HS-27A (cell line): Measurements from ENCODE around the gene ANKRD40.
"Not testable (repeated sequence)": the region's sequence is repeated elsewhere in the genome, so short reads cannot be mapped to it uniquely, and the experiment has no call there.

Experiments
- DNase-seq: peaks from one replicate; pipeline ENCODE4 v3.0.0-alpha.2; 2012; ENCODE audit warnings: low read depth, missing footprints

ANKRD40 gene

DNA sequence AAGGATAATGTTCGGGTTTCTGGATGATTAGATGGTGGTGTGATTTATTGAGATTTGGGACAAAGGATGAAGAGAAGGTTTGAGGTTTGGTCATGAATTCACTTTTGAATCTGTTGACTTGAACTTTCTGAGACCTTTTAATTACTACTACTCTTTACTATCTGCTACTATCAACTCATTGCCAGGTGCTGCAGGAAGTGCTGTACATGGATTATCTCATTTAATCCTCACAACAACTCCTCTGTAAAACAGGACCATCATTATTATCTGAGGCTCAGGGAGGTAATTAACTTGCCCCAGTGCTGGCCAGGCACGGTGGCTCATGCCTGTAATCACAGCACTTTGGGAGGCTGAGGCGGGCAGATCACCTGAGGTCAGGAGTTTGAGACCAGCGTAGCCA is 2.9 kb upstream of the ANKRD40 start:
- no peak for DNase-seq

DNA sequence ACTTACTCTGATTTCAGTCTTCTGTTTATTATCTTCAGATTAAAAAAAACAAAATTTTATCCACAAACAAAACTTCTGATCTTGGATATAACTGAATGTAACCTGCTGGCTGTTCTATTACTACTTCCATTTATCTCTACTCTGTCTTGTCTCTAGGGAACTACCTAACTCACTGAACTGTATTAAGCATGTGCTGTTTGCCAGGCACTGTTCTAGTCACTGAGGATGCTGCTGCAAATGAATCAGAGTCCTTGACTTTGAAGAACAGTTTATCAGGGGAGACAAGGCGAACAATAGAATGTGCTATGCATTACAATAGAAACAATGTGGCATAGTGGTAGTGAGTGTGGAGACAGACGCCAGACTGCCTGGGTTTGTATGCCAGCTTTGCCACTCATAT is 2.3 kb upstream of the ANKRD40 start:
- no peak for DNase-seq

- DNase-seq: not testable (repeated sequence)
Observed at GRCh38 chr17:50709053-50709452, 1.3 kb upstream of the ANKRD40 start.

GRCh38 chr17:50708050-50709000 is 611 bp upstream of the ANKRD40 start:
- DNase-seq: no peak

DNA sequence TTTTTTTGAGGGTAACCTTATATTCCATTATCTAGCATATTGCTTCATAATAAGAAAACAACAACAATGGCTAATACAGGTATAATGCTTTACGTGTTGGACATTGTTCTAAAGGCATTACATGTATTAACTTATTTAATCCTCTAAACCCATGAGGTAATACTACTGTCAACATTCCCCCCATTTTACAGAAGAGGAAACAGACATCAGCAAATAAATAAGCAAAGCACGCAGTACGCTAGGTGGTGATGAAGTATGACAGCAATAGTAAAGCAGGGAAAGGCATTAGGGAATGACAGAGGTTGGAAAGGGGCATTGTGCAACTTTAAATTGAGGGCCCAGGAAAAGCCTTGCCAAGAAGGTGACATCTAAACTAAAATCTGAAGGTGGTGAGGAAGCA is 4.6 kb downstream of the ANKRD40 start:
- DNase-seq: no peak

DNA sequence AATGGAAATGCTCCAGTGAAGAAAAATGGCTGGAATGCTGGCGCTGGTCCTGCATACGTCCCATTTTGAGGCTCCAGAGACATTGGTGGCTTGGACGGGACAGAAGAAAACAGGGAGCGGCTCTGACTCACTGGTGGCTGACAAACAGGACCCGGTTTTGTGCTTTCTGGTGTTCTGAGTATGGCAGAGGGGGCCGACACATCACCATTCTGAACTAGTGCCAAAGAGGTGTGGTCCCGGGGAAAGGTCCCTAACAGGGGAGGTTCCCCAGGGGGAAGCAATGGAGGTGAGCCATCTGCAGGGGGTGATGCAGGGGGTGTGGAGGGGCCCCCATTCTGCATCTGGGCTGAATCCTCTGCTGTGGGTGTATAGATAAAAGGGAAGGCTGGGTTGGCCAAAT is 8.3 kb downstream of the ANKRD40 start:
- no peak for DNase-seq

GRCh38 chr17:50697663-50698272 is 9.9 kb downstream of the ANKRD40 start:
- DNase-seq: no peak

DNA sequence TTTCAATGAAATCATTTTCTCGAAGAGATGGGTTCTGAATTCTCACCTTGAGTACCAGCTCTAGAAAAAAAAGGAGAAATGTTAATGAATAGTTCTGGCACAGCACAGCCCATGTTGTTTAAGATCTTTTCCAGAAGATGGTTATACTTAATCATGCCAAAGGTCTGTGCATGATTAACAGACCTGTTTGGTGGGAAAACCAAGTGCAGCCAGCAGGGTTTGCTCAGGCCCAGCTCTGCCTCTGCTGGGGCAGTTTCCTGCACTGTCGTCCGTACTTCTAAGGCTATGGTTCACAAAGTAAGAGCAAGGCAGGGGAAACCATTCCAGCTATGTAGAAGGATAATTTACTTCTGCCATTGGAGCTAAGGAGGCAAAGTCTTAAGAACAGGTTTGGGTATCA is 10.7 kb downstream of the ANKRD40 start:
- no peak for DNase-seq

DNA sequence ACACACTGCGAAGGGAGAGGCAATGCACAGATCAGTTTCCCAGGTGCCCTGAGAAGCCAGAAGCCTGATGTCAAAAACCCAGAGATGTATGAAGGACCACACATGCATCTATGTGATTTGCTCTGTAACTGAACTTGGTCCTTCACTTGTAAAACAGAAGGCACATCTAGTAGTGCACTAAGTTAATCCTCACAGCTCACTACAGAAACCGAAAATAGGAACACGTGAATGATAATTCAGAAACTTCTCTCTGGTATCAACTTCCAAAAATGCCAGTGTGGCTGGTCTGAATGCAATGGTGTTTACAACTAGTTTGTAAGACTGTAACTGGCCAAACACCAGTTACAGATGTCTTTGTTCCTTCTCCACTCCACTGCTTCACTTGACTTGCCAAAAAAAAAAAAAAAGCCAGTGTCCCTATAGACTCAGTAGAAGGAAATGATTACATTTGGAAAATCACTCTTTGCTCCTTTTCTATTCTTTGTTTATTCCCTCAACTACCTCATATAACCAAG is 11.3 kb downstream of the ANKRD40 start:
- no peak for DNase-seq

DNA sequence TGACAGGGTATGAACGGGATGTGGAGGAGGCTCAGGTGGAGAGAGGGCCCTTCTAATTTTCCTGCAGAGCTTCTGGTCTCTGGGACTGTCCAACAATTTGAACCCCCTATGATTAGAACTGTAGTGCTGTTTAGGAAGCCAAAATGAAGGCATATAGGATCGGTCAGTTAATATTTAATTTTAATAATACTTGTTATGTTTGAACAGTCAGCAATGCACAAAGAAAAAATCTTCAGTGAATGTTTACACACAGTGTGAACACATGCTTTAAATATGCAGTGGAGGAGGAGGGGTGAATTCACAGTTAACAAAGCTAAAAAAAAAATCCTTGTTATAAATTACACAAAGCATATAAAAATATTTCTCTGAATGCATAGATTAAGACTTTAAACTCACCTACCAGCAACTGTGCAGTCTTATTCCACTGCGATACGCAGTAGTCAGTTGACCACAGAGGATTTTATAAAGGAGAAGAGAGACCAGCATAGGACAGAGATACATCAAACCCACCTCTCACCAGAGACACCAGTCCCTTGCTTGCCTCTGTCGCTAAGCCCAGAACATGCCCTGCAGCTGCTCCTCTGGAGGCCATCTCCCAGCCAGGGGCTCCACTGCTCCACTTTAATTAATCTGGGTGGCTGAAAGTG is 14.6 kb downstream of the ANKRD40 start:
- no peak for DNase-seq

- no peak for DNase-seq
Observed at GRCh38 chr17:50692448-50693035, 15.2 kb downstream of the ANKRD40 start.

GRCh38 chr17:50691550-50692447 is 15.9 kb downstream of the ANKRD40 start:
- no peak for DNase-seq

GRCh38 chr17:50690887-50691549 is 16.7 kb downstream of the ANKRD40 start:
- no peak for DNase-seq

DNA sequence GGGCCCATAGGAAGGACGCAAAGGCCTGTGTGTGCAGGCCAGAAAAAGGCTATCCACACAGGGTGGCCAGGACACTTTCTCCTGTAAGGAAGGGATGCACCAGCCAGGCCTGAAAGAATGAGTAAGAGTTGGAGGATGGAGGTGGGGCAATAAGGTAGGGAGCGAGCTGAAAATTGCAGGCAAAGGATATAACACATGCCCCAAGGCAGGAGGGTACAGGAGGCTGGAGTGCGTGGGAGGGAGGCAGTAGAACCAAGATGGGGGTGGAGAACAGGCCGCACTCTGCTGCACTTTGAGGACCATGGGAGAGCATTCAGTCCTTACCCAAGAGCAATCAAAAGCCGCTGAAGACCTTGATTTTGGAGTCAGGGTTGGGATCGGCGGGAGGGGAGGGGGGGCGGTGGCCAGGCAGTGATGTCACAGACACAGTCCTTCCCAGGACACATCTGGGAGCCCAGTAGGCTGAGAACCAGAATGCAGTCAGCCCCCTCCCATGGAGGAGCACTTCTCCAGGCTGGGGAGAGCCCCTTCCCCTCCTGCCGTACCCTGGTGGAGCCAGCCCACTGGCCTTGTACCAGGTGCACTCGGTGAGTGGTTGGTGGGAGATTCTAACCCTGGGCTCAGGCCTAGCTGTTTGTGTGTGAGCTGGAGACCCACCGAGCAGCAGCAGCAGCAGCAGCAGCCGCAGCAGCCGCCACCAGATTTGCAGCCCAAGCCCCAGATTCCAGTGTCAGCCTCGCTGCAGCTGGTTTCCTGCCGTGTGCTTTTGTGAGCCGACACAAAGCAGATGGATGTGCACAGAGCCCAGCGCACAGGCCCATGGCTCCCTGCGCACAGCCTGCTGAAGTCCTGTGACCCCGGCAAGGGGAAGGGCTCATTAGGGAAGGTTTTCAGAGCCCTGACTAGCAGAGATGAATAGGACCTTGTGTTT is 17.5 kb downstream of the ANKRD40 start:
- no peak for DNase-seq

DNA sequence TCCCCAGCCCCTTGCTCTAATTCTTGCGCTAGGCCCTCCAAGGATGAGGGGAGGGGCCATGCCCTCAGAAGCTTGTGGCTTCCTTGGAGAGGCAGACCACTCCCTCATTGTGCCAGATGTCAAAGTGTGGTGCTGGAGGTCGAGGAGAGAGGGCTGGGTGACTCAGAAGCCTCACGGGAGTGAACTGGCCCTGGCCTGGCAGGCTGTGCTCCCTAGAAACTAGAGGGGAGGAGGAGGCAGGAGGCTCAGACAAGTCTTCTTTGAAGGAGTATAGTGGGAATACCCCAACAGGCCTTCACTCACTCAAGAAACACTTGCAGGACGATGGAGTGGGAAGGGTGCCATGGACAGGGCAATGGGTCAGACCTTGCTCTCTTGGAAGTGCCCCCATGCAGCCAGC is 18.5 kb downstream of the ANKRD40 start:
- no peak for DNase-seq

DNA sequence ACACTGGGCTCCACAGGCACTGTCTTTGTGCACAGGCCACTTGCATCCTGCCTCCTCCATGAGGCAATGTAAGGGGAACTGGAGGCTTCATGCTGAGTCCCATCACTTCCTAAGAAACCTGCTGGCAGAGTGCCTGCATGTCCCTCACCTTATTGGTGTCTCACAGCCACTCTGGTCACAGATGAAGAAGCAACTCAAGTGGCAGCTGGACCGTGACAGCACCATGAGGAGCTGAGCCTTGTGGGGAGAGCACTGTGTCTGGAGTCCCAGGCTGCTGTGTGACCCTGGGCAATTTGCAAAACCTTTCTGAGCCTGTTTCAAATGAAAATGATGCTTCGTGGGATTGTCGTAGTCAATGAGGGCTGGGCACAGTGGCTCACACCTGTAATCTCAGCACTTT is 19.5 kb downstream of the ANKRD40 start:
- no peak for DNase-seq

DNA sequence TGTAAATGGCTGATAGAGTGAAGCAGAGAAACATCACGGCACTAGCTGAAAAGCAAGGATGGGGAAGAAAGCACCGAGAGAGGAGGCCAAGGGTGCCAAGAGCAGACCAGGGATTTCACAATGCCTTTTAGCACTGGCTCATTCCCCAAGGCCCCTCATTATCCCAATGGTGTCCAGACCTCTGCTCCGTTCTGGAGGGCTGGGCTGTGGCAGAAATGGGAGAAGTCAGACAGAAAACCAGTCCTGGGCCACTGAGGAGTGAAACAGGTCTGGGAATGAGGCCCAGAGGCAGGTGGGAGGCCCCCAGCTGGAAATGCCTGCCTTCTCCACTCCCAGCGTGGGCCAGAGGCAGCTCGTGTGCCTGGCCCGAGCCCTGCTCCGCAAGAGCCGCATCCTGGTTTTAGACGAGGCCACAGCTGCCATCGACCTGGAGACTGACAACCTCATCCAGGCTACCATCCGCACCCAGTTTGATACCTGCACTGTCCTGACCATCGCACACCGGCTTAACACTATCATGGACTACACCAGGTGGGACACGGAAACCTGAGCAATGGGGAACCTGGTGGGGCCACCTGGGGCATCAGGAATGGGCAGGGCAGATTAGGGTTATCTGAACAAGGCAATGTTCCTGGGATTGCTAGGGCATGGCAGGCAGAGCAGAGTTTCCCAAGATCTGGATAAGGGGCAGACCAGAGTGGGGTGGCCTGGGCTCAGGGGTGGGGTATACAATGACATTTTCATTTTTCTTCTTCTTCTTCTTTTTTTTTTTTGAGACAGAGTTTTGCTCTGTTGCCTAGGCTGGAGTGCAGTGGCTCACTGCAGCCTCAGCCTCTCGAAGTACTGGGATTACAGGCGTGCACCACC is 20.3 kb downstream of the ANKRD40 start:
- DNase-seq: no peak

DNA sequence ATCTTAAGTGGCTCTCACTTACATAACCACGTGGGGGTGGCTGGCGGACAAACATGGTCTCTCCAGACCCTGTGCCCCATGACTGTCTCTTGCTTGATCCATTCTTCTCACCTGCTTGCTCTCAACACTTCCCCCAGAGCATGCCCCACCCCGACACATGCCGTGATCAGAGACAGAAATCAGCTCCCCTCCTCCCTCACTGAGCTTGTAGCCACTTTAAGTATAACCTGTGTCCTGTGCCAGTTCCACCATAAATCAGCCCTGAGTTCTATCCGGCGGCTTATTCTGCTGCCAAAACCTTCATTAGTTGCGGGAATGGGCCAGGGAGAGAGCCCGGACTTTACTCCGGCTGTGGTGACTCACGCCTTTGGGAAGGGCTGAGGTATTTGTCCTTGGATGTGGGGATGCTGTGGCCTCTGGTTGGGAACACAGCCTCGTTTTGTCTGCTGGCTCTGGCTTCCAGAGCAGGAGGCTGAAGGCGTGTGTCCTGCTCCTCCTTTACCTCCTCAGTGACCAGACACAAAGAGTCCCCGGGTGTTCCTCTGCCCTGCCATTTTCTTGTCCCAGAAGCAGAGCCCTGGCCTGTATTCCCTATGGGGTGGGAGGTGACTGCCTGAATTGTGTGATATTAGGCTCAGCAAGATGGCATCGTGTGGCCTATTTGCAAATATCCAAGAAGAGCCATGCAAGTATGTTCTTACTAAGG is 21.1 kb downstream of the ANKRD40 start:
- DNase-seq: peak; percentile 69
